ENCODE results near the gene E2F2.

E2F2 gene

GRCh38 chr1:23525558-23526250 is 5.3 kb downstream of the E2F2 start (continued):
- TF ChIP-seq ZBTB26 (tag by site-specific recombination; optimal IDR thresholded peaks at IDR 0.05) (no peak), ZNF449 (tag by site-specific recombination; IDR thresholded peaks at IDR 0.05) (no peak), ZNF692 (tag by site-specific recombination; IDR thresholded peaks at IDR 0.05) (0 out of 2 replicates have a peak, but pooled peaks have one; percentile 22), ZNF837 (tag by site-specific recombination; IDR thresholded peaks at IDR 0.05) (no peak)

GRCh38 chr1:23524716-23525401 is 6.2 kb downstream of the E2F2 start:
- CTCF ChIA-PET: interaction anchor here (0.7 to 2.2 kb wide), 9 partner anchors 10 to 134 kb away, joined by 3 to 12 read pairs (median 4); no protein-coding TSS in a partner anchor
- Histone ChIP-seq H3K4me1 (ENCODE audit: control insufficient read depth, insufficient read depth, low read length) (peaks cover 11% of the 10 kb centered on the region), H3K4me3 (ENCODE audit: low read depth, low read length) (no peak overlapping the region), H3K9me3 (ENCODE audit: control insufficient read depth, insufficient read depth, low read depth, low read length) (no peaks in the 10 kb centered on the region), H3K36me3 (ENCODE audit: control insufficient read depth in 2 of 2, insufficient read depth in 1 of 2, low read length in 2 of 2) (peaks cover 7 to 62% of the 10 kb centered on the region in 2 experiments; a peak in 2 of 3 replicates), H3K27ac (ENCODE audit: extremely low read depth, low read depth, low read length) (no peak overlapping the region; the same call in 1 of the 2 replicates)
- POLR2A ChIA-PET: interaction anchor here (1.0 to 1.2 kb wide), 2 partner anchors 15 to 25 kb away, joined by 4 to 8 read pairs; no protein-coding TSS in a partner anchor
- TF ChIP-seq KLF17 (tag by site-specific recombination; IDR thresholded peaks at IDR 0.05) (peak; percentile 96), ZNF133 (tag by site-specific recombination; IDR thresholded peaks at IDR 0.05) (no peak), MZF1 (tag by site-specific recombination; IDR thresholded peaks at IDR 0.05; ENCODE audit: borderline replicate concordance) (no peak), ZNF354C (tag by site-specific recombination; IDR thresholded peaks at IDR 0.05; ENCODE audit: borderline replicate concordance, low read depth) (no peak), ZNF398 (tag by site-specific recombination; IDR thresholded peaks at IDR 0.05) (peak; percentile 7; the same call in 1 of the 2 replicates), SP2 (tag by site-specific recombination; IDR thresholded peaks at IDR 0.05) (no peak), GFI1B (tag by site-specific recombination; IDR thresholded peaks at IDR 0.05) (no peak), ZIC2 (tag by site-specific recombination; IDR thresholded peaks at IDR 0.05) (peak; percentile 89), ZNF621 (tag by site-specific recombination; IDR thresholded peaks at IDR 0.05) (no peak), HOXA7 (CRISPR knock-in tag; IDR thresholded peaks at IDR 0.05; ENCODE audit: borderline replicate concordance) (no peak), GLIS2 (tag by site-specific recombination; IDR thresholded peaks at IDR 0.05) (peak; percentile 48), IKZF3 (tag by site-specific recombination; IDR thresholded peaks at IDR 0.05) (no peak), ZNF175 (tag by site-specific recombination; IDR thresholded peaks at IDR 0.05) (no peak), ZNF174 (tag by site-specific recombination; IDR thresholded peaks at IDR 0.05) (no peak), ZNF335 (tag by site-specific recombination; conservative IDR thresholded peaks at IDR 0.05) (no peak), ZBTB8A (tag by site-specific recombination; IDR thresholded peaks at IDR 0.05) (no peak; the same call in 1 of the 2 replicates), SALL2 (tag by site-specific recombination; IDR thresholded peaks at IDR 0.05; ENCODE audit: borderline replicate concordance) (no peak), ZNF623 (tag by site-specific recombination; IDR thresholded peaks at IDR 0.05) (no peak), EGR2 (tag by site-specific recombination; IDR thresholded peaks at IDR 0.05; ENCODE audit: low read depth) (peak; percentile 80), KLF16 (tag by site-specific recombination; IDR thresholded peaks at IDR 0.05) (peak; percentile 41; the same call in 1 of the 2 replicates), PATZ1 (tag by site-specific recombination; IDR thresholded peaks at IDR 0.05) (0 out of 2 replicates have a peak, but pooled peaks have one; percentile 28)
